Smooth muscle cell of bladder (primary cell): ENCODE data around the gene SHQ1. TPM values are rescaled to one million over a fixed set of nuclear protein-coding genes. Genes with fewer than 3 reads are reported as not detected.

Experiments
- total RNA-seq: library from RNA; depleted of rRNA; stranded (reverse); fragments of >200 nt; gene quantifications from 2 replicates; pipeline ENCODE4 v1.2.3, GENCODE V29; 2014

SHQ1 gene
- total RNA-seq: 14.5 and 19.1 TPM in 2 replicates

GRCh38 chr3:72847751-72848702, at the start of gene SHQ1:
Gene SHQ1, minus strand, starts transcription at chr3:72848445. Its CDS starts 105 bp downstream, at chr3:72848340.

GRCh38 chr3:72887705-72888545, 39.7 kb upstream of the SHQ1 start, which contains the start of gene GXYLT2:
Gene GXYLT2, plus strand, starts transcription at chr3:72888046. Its CDS starts 188 bp downstream, at chr3:72888234.

Other genes starting within 250 kb of the SHQ1 start
- 34.8 and 36.1 TPM in 2 replicates for gene GXYLT2, start 39.6 kb upstream of the SHQ1 start, total RNA-seq
- gene PPP4R2, start 148.4 kb upstream of the SHQ1 start, total RNA-seq: 79.2 and 87.5 TPM in 2 replicates
- gene EBLN2, start 213.2 kb upstream of the SHQ1 start, total RNA-seq: 4.3 and 4.6 TPM in 2 replicates